Lower leg skin (tissue), 4 donors: ENCODE measurements around the gene ANO10. TPM values are rescaled to one million over a fixed set of nuclear protein-coding genes. Genes with fewer than 3 reads are reported as not detected.
"Not testable (repeated sequence)": the region's sequence is repeated elsewhere in the genome, so short reads cannot be mapped to it uniquely, and the experiment has no call there.

Experiments
- DNase-seq, 2 donors: peaks; one replicate each; pipeline ENCODE4 v3.0.0-alpha.2; 2019; ENCODE audit warnings: low spot score in 2 of 2
- H3K4me3 ChIP-seq: fragments of 200-600 bp; sonication (generic); 2 replicates; pipeline ENCODE4 v1.5.1; 2017; ENCODE audit warnings: mild to moderate bottlenecking, low read depth; ENCODE audit not compliant: poor library complexity, severe bottlenecking
- CTCF ChIP-seq, 3 donors: fragments of 450-650 bp; IDR thresholded peaks; one replicate each; pipeline ENCODE4 v1.5.1; 2016; ENCODE audit warnings: antibody characterized with exemption in 3 of 3, mild to moderate bottlenecking in 3 of 3, moderate library complexity in 2 of 3
- POLR2A ChIP-seq, 2 donors: fragments of 450-650 bp; IDR thresholded peaks; one replicate each; pipeline ENCODE4 v1.6.1; 2016 to 2017; ENCODE audit warnings: antibody characterized with exemption in 2 of 2, mild to moderate bottlenecking in 1 of 2, moderate library complexity in 1 of 2
- WGBS, 2 donors: methylation state at CpG; one replicate each; pipeline ENCODE4 v1.1.5; 2018; 5-methylcytosine and 5-hydroxymethylcytosine counted together
- intact Hi-C: fragments of 100-400 bp; cut with DNase I; formaldehyde crosslinking; loops from one replicate; pipeline ENCODE4 v1.15.0; 2023; ENCODE audit warnings: low total_unique reads
- total RNA-seq, 4 donors: library from RNA; depleted of rRNA; stranded (reverse); fragments of >200 nt; gene quantifications; one replicate each; pipeline ENCODE4 v1.1.0, GENCODE V29; 2016

ANO10 gene
- total RNA-seq, 4 donors from 2014 or later = 31.6 to 41.5 (median 37.5) TPM

GRCh38 chr3:43609406-43609805 lies 12.4 kb downstream of the ANO10 start:
- no peak overlapping the region for H3K4me3 ChIP-seq
- 93 to 100% methylated on average over 1 of the region's 1 CpG for whole genome bisulfite sequencing, 2 donors
- TF ChIP-seq POLR2A (IDR thresholded peaks at IDR 0.05) (no peak), CTCF (IDR thresholded peaks at IDR 0.05) (no peak)
- no peak for DNase-seq
- intact Hi-C loops = no loop called here

DNA sequence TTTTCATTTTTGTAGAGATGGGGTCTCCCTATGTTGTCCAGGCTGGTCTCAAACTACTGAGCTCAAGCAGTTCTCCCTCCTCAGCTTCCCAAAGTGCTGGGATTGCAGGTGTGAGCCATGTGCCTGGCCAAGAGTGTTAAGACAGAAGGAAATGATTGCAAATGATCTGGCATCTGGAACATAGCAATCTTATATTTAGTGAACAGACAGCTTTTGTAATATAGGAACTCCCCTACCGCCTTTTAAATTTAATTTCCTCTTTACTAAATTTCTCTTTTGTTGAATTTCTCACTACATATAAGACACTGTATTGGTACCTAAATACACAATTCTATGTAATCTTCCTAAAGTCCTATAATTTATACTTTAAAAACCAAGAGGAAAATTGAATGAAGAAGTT lies 13.1 kb downstream of the ANO10 start:
- 84 to 86% methylated on average over 1 of the region's 1 CpG for whole genome bisulfite sequencing, 2 donors
- intact Hi-C loops = no loop called here
- no peak for DNase-seq
- TF ChIP-seq POLR2A (IDR thresholded peaks at IDR 0.05) (no peak), CTCF (IDR thresholded peaks at IDR 0.05) (no peak)
- H3K4me3 ChIP-seq = no peak overlapping the region

GRCh38 chr3:43606284-43606683 lies 15.5 kb downstream of the ANO10 start:
- intact Hi-C loops = no loop called here
- WGBS, 2 donors = 55 to 60% methylated on average over 2 of the region's 2 CpGs

GRCh38 chr3:43599959-43600358 lies 21.9 kb downstream of the ANO10 start:
- intact Hi-C loops, H3K4me3 ChIP-seq, DNase-seq: not testable (repeated sequence)
- WGBS, 2 donors = 81 to 84% methylated on average over 2 of the region's 2 CpGs

More at GRCh38 chr3:43606284-43606683, 15.5 kb downstream of the ANO10 start:
- H3K4me3 ChIP-seq = no peak overlapping the region
- no peak for TF ChIP-seq POLR2A (IDR thresholded peaks at IDR 0.05)
- TF ChIP-seq CTCF (IDR thresholded peaks at IDR 0.05) = no peak
- no peak for DNase-seq

DNA sequence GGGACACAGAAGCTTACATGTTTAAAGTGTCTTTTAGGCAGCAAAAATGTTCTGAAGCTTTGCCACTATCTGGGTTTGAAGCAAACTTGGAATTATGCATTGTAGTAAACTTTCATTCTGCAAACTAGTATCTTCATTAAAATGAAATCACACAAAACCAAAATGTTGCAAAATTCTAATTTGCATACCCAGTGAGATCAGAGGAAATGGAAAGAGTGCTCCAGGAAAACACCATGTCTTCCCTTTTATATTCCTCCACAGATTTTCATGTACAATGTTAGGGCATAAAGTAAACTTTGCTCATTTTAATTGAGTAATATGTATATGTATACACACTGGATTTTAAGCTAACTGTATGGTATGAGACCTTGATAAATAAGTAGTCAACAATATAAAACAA lies 23.9 kb downstream of the ANO10 start:
- no peak for TF ChIP-seq CTCF (IDR thresholded peaks at IDR 0.05)
- TF ChIP-seq POLR2A (IDR thresholded peaks at IDR 0.05) = no peak
- intact Hi-C loops = no loop called here
- H3K4me3 ChIP-seq = no peak overlapping the region
- no peak for DNase-seq

DNA sequence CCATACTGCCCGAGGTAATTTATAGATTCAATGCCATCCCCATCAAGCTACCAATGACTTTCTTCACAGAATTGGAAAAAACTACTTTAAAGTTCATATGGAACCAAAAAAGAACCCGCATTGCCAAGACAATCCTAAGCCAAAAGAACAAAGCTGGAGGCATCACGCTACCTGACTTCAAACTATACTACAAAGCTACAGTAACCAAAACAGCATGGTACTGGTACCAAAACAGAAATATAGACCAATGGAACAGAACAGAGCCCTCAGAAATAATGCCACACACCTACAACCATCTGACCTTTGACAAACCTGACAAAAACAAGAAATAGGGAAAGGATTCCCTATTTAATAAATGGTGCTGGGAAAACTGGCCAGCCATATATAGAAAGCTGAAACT lies 25.6 kb downstream of the ANO10 start:
- DNase-seq, intact Hi-C loops, H3K4me3 ChIP-seq: not testable (repeated sequence)
- 94 to 97% methylated on average over 3 of the region's 3 CpGs for WGBS, 2 donors

- 94 to 100% methylated on average over 3 of the region's 3 CpGs for WGBS, 2 donors
- intact Hi-C loops, DNase-seq, H3K4me3 ChIP-seq: not testable (repeated sequence)
Observed at GRCh38 chr3:43595280-43595679, 26.5 kb downstream of the ANO10 start.

- DNase-seq, H3K4me3 ChIP-seq, intact Hi-C loops: not testable (repeated sequence)
- WGBS, 2 donors = 94 to 99% methylated on average over 4 of the region's 4 CpGs
Observed at GRCh38 chr3:43593588-43593987, 28.2 kb downstream of the ANO10 start.

- intact Hi-C loops, DNase-seq, H3K4me3 ChIP-seq: not testable (repeated sequence)
- WGBS, 2 donors = 92 to 96% methylated on average over 10 of the region's 10 CpGs
Observed at GRCh38 chr3:43591866-43592265, 29.9 kb downstream of the ANO10 start.
